GM12878 (cell line): Measurements from ENCODE around the gene LAMC3.

ENCODE experiments used
- BHLHE40 ChIP-seq, 2 experiments: fragments of 450-650 bp in 1 of 2; IDR thresholded peaks; 2 replicates each; pipeline ENCODE4 v1.6.1; 2011 to 2017; ENCODE audit warnings: low read depth in 2 of 2, borderline replicate concordance in 1 of 2, improper control_type of control experiment in 1 of 2, low read length in 1 of 2, mild to moderate bottlenecking in 1 of 2
- CEBPB ChIP-seq, 2 experiments: fragments of 150-350 bp in 1 of 2; IDR thresholded peaks; 2 replicates each; pipeline ENCODE4 v1.6.1; 2012 to 2014; ENCODE audit warnings: low read depth in 2 of 2, low read length in 2 of 2, borderline replicate concordance in 1 of 2, inconsistent platforms in 1 of 2
- CHD2 ChIP-seq: IDR thresholded peaks from 2 replicates; pipeline ENCODE4 v1.6.1; 2011; ENCODE audit warnings: low read depth, low read length, improper control_type of control experiment, borderline replicate concordance
- CHD4 ChIP-seq: fragments of 200-600 bp; sonication (generic); IDR thresholded peaks from 2 replicates; pipeline ENCODE4 v1.6.1; 2016; ENCODE audit warnings: mild to moderate bottlenecking
- CREB1 ChIP-seq: IDR thresholded peaks from 2 replicates; pipeline ENCODE4 v1.6.1; 2012; ENCODE audit warnings: low read depth, mild to moderate bottlenecking, inconsistent platforms
- CTCF ChIP-seq, 3 experiments: IDR thresholded peaks in 2 of 3; conservative IDR thresholded peaks in 1 of 3; 2 replicates each; pipeline ENCODE4 v1.5.1; 2011; ENCODE audit warnings: low read depth in 3 of 3, low read length in 3 of 3, mild to moderate bottlenecking in 3 of 3, control low read depth in 2 of 3, moderate library complexity in 2 of 3, inconsistent platforms in 1 of 3, mixed read lengths in 1 of 3; ENCODE audit not compliant: control insufficient read depth in 2 of 3, insufficient read depth in 1 of 3; ENCODE audit errors: extremely low read depth in 1 of 3
- EGR1 ChIP-seq, 2 experiments: IDR thresholded peaks; 1 replicate in 1 of 2; 2 replicates in 1 of 2; pipeline ENCODE4 v1.6.1; 2011 to 2012; ENCODE audit warnings: low read depth in 2 of 2, low read length in 2 of 2, borderline replicate concordance in 1 of 2, mild to moderate bottlenecking in 1 of 2, moderate library complexity in 1 of 2
- GABPA ChIP-seq: IDR thresholded peaks from 2 replicates; pipeline ENCODE4 v1.6.1; 2014; ENCODE audit warnings: antibody characterized with exemption, low read depth, mild to moderate bottlenecking, inconsistent platforms
- JUNB ChIP-seq: IDR thresholded peaks from 2 replicates; pipeline ENCODE4 v1.6.1; 2016; ENCODE audit warnings: antibody characterized with exemption, mild to moderate bottlenecking
- MXI1 ChIP-seq: fragments of 150-350 bp; IDR thresholded peaks from 2 replicates; pipeline ENCODE4 v1.6.1; 2011; ENCODE audit warnings: low read depth, mild to moderate bottlenecking, inconsistent platforms, low read length, improper control_type of control experiment
- POLR2A ChIP-seq: IDR thresholded peaks from 2 replicates; pipeline ENCODE4 v1.6.1; 2011; ENCODE audit warnings: low read depth, mild to moderate bottlenecking, low read length
- SP1 ChIP-seq: IDR thresholded peaks from one replicate; pipeline ENCODE4 v1.6.1; 2011; ENCODE audit warnings: low read depth, low read length
- SRF ChIP-seq, 2 experiments: IDR thresholded peaks; 2 replicates each; pipeline ENCODE4 v1.6.1; 2011; ENCODE audit warnings: low read depth in 2 of 2, low read length in 2 of 2, mild to moderate bottlenecking in 1 of 2, moderate library complexity in 1 of 2
- ZBED1 ChIP-seq: IDR thresholded peaks from 2 replicates; pipeline ENCODE4 v1.6.1; 2016; ENCODE audit warnings: borderline replicate concordance

- TF ChIP-seq CTCF (IDR thresholded peaks at IDR 0.05 in 2 of 3, conservative IDR thresholded peaks at IDR 0.05 in 1 of 3; ENCODE audit: control insufficient read depth in 2 of 3, extremely low read depth in 1 of 3, insufficient read depth in 1 of 3, low read depth in 3 of 3, low read length in 3 of 3): no peak
- TF ChIP-seq CHD4: no peak
- no peak for TF ChIP-seq EGR1 (IDR thresholded peaks at IDR 0.05; ENCODE audit: borderline replicate concordance in 1 of 2, low read depth in 2 of 2, low read length in 2 of 2)
- TF ChIP-seq POLR2A: no peak
- no peak for TF ChIP-seq CEBPB (IDR thresholded peaks at IDR 0.05; ENCODE audit: borderline replicate concordance in 1 of 2, low read depth in 2 of 2, low read length in 2 of 2)
- TF ChIP-seq MXI1: no peak
- TF ChIP-seq SP1: no peak
- no peak for TF ChIP-seq SRF (IDR thresholded peaks at IDR 0.05; ENCODE audit: low read depth in 2 of 2, low read length in 2 of 2)
- TF ChIP-seq CHD2: no peak
- no peak for TF ChIP-seq ZBED1
- TF ChIP-seq BHLHE40 (IDR thresholded peaks at IDR 0.05; ENCODE audit: borderline replicate concordance in 1 of 2, low read depth in 2 of 2, low read length in 1 of 2): no peak
- TF ChIP-seq CREB1: no peak
- no peak for TF ChIP-seq JUNB
- no peak for TF ChIP-seq GABPA
Measured at GRCh38 chr9:131142160-131142559, 133.2 kb downstream of the LAMC3 start.
